Hepatocyte (in vitro differentiated cells): Measurements from ENCODE around the gene FLOT1.

ENCODE experiments used
- EZH2 ChIP-seq: fragments of 200-600 bp; sonication (generic); IDR thresholded peaks from 2 replicates; pipeline ENCODE4 v1.6.1; 2016; ENCODE audit warnings: antibody characterized with exemption, mild to moderate bottlenecking, borderline replicate concordance
- EZH2phosphoT487 ChIP-seq: fragments of 200-600 bp; sonication (generic); IDR thresholded peaks from one replicate; pipeline ENCODE4 v1.6.1; 2018; ENCODE audit warnings: antibody characterized with exemption, mild to moderate bottlenecking, low read depth, moderate library complexity; ENCODE audit not compliant: unreplicated experiment, severe bottlenecking

DNA sequence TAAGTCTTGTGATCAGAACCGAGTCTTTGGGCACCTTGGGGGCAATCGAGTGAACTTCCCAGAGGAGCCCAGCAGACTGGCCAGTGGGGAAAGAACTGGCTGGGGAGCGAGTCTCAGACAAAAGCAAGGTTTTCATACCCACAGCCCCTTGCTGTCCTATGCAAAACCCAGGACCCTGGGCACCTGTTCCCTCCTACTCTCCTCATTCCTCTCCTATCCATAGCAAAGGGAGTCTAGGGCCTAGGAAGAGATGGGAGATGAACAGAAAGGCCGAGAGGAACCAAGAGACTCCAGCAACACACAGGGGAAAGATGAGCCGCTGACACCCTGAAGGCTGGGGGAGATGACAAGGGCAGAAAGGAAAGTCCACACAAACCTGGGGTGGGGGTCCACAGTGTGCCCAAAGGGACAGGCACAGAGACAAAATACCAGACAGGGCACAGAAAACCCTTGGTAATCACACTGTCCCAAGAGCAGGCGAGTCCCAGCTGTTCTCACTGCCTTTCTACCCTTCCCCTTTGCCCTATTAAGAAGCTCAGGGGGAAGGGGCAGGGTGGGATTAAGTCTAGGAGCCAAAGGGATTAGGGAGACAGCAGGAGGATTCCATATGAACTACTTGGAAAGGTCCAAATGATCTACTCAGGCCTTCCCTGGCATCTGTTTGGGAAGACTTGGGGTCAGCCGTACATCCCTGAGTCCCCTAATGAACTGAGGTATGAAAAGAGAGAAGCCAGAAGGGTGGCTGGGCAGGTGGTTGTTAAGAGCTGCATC lies 62.5 kb downstream of the FLOT1 start:
- TF ChIP-seq EZH2phosphoT487: no peak
- no peak for TF ChIP-seq EZH2
